GM12878 (cell line): ENCODE measurements around the gene BFSP1. TPM values are rescaled to one million over a fixed set of nuclear protein-coding genes. Genes with fewer than 3 reads are reported as not detected.

ENCODE experiments used
- ATAC-seq: fragments of 200-7000 bp; cut with Tn5 transposase; 3 replicates; pipeline ENCODE4 v1.9.1; 2020; ENCODE audit warnings: mild to moderate bottlenecking, moderate library complexity
- BruUV-seq: library from RNA; stranded (reverse); fragments of 400-500 nt; replicated peaks from 2 replicates; lab custom pipeline; 2021; lab: Mats Ljungman, UMichigan
- CTCF ChIA-PET: fragments of 300-600 bp; sonication (Branson Sonifier 250); formaldehyde crosslinking; extraction: SDS; loops from one replicate; lab custom pipeline; 2021; ENCODE audit warnings: inconsistent platforms; lab: Yijun Ruan, JAX
- POLR2A ChIA-PET: fragments of 350-600 bp; formaldehyde crosslinking; extraction: SDS; loops from one replicate; lab custom pipeline; 2021; ENCODE audit warnings: inconsistent platforms; lab: Charles Lee
- RAD21 ChIA-PET: fragments of 300-600 bp; sonication (Branson Sonifier 250); formaldehyde crosslinking; loops from one replicate; lab custom pipeline; 2023; ENCODE audit warnings: antibody characterized with exemption; ENCODE audit not compliant: unreplicated experiment; lab: Charles Lee
- SMC1A ChIA-PET: fragments of 300-600 bp; sonication (Branson Sonifier 250); formaldehyde crosslinking; loops from one replicate; lab custom pipeline; 2023; ENCODE audit not compliant: unreplicated experiment, uncharacterized antibody; lab: Charles Lee
- DNase-seq: peaks from one replicate; pipeline ENCODE4 v3.0.0-alpha.2; 2011; ENCODE audit warnings: low read depth, low spot score
- FAIRE-seq: peaks from 3 replicates; lab custom pipeline; 2011; peaks lifted over from hg19 to GRCh38; lab: Jason Lieb, UNC
- H2AFZ ChIP-seq: 2 replicates; pipeline ENCODE4 v1.6.0; 2011; ENCODE audit warnings: low read depth, low read length, control low read depth; ENCODE audit not compliant: control insufficient read depth
- H3K27ac ChIP-seq: 2 replicates; pipeline ENCODE4 v1.5.1; 2011; ENCODE audit warnings: control low read depth; ENCODE audit not compliant: control insufficient read depth, insufficient read depth
- H3K27me3 ChIP-seq, 2 experiments: replicated peaks in 1 of 2; 2 replicates each; pipeline versions ENCODE4 v1.6.0 to v1.6.1; 2011; ENCODE audit warnings: low read length in 1 of 2; ENCODE audit not compliant: control insufficient read depth in 2 of 2, insufficient read depth in 2 of 2
- H3K36me3 ChIP-seq, 2 experiments: 2 replicates each; pipeline ENCODE4 v1.5.1; 2011; ENCODE audit warnings: low read length in 1 of 2; ENCODE audit not compliant: control insufficient read depth in 2 of 2, insufficient read depth in 2 of 2
- H3K4me1 ChIP-seq: 2 replicates; pipeline ENCODE4 v1.6.1; 2011; ENCODE audit warnings: mild to moderate bottlenecking, low read length, moderate library complexity, mixed read lengths; ENCODE audit not compliant: control insufficient read depth, insufficient read depth
- H3K4me2 ChIP-seq: 2 replicates; pipeline ENCODE4 v1.6.0; 2011; ENCODE audit warnings: control low read depth; ENCODE audit not compliant: control insufficient read depth, insufficient read depth
- H3K4me3 ChIP-seq: fragments of 200-600 bp; sonication (generic); 2 replicates; pipeline ENCODE4 v1.5.1; 2016
- H3K79me2 ChIP-seq: 2 replicates; pipeline ENCODE4 v1.6.0; 2011; ENCODE audit warnings: low read length; ENCODE audit not compliant: control insufficient read depth, insufficient read depth
- H3K9ac ChIP-seq: 2 replicates; pipeline ENCODE4 v1.8.0; 2011; ENCODE audit warnings: low read length, control low read depth, mixed read lengths; ENCODE audit not compliant: control insufficient read depth, insufficient read depth
- H3K9me3 ChIP-seq: replicated peaks from 3 replicates; pipeline ENCODE4 v1.5.1; 2011; ENCODE audit warnings: mild to moderate bottlenecking, low read length; ENCODE audit not compliant: control insufficient read depth, insufficient read depth
- H4K20me1 ChIP-seq: 2 replicates; pipeline ENCODE4 v1.6.0; 2011; ENCODE audit not compliant: control insufficient read depth, insufficient read depth
- ATF2 ChIP-seq: IDR thresholded peaks from 2 replicates; pipeline ENCODE4 v1.6.1; 2012; ENCODE audit warnings: low read length, inconsistent platforms
- NR2C2 ChIP-seq: IDR thresholded peaks from 2 replicates; pipeline ENCODE4 v1.6.1; 2011; ENCODE audit warnings: borderline replicate concordance, low read depth; ENCODE audit not compliant: control insufficient read depth, insufficient read length
- POLR2AphosphoS2 ChIP-seq: IDR thresholded peaks from 2 replicates; pipeline ENCODE4 v1.6.1; 2011; ENCODE audit warnings: low read depth, mild to moderate bottlenecking, low read length, improper control_type of control experiment, moderate library complexity
- PRDM15 ChIP-seq: fragments of 450-650 bp; formaldehyde crosslinking; IDR thresholded peaks from 2 replicates; pipeline ENCODE4 v1.4.0; 2020; ENCODE audit warnings: mild to moderate bottlenecking, moderate library complexity
- RUNX3 ChIP-seq: IDR thresholded peaks from 2 replicates; pipeline ENCODE4 v1.6.1; 2012; ENCODE audit warnings: low read length, inconsistent platforms
- SIN3A ChIP-seq: IDR thresholded peaks from 2 replicates; pipeline ENCODE4 v1.6.1; 2012; ENCODE audit warnings: low read depth, low read length, improper control_type of control experiment
- SIX5 ChIP-seq: IDR thresholded peaks from 2 replicates; pipeline ENCODE4 v1.6.1; 2011; ENCODE audit warnings: mild to moderate bottlenecking, low read depth, low read length, moderate library complexity; ENCODE audit not compliant: severe bottlenecking
- STAT3 ChIP-seq: IDR thresholded peaks from 2 replicates; pipeline ENCODE4 v1.6.1; 2011; ENCODE audit warnings: low read depth, low read length, improper control_type of control experiment
- SUPT20H ChIP-seq: IDR thresholded peaks from 2 replicates; pipeline ENCODE4 v1.6.1; 2011; ENCODE audit warnings: low read depth, mild to moderate bottlenecking, low read length, moderate library complexity, borderline replicate concordance; ENCODE audit not compliant: control insufficient read depth
- ZBTB33 ChIP-seq: fragments of 450-650 bp; IDR thresholded peaks from 2 replicates; pipeline ENCODE4 v1.6.1; 2017; ENCODE audit warnings: mild to moderate bottlenecking
- ZNF24 ChIP-seq: fragments of 450-650 bp; IDR thresholded peaks from 2 replicates; pipeline ENCODE4 v1.6.1; 2017; ENCODE audit warnings: antibody characterized with exemption, mild to moderate bottlenecking
- WGBS: methylation state at CpG from one replicate; pipeline ENCODE4 v1.1.6; 2016; ENCODE audit warnings: low lambda C conversion rate; ENCODE audit not compliant: insufficient replicate concordance, insufficient coverage; ENCODE audit errors: missing lambda C conversion rate; 5-methylcytosine and 5-hydroxymethylcytosine counted together
- in situ Hi-C: fragments of 300-500 bp; cut with MboI; formaldehyde crosslinking; loops from 9 replicates; pipeline ENCODE4 v1.14.3; 2018; ENCODE audit warnings: mixed read lengths
- intact Hi-C: fragments of 100-400 bp; cut with micrococcal nuclease; formaldehyde crosslinking; loops from one replicate; pipeline ENCODE4 v1.14.2; 2022; ENCODE audit not compliant: unreplicated experiment
- polyA plus RNA-seq, 11 experiments: library from polyadenylated mRNA; depleted of rRNA in 4 of 11; unstranded in 6 of 11; stranded (reverse) in 5 of 11; fragments of >200 nt; fragmentation: Nextera tagmentation in 4 of 11; fragmentation: Illumina TruSeq in 1 of 11; extraction: Ambion mirVana in 4 of 11; extraction: Trizol in 1 of 11; gene quantifications; 1 replicate in 1 of 11; 2 replicates in 10 of 11; pipeline versions ENCODE4 v1.2.1 to v1.2.3, GENCODE V29; 2011 to 2016; ENCODE audit warnings: inconsistent platforms in 2 of 11, missing spikeins in 2 of 11, low read depth in 1 of 11
- total RNA-seq, 4 experiments: library from RNA; depleted of rRNA in 3 of 4; stranded (reverse); fragments of >200 nt in 3 of 4; fragmentation: Illumina TruSeq in 1 of 4; extraction: Trizol in 1 of 4; gene quantifications; 2 replicates each; pipeline versions ENCODE4 v1.2.1 to v1.2.3, GENCODE V29; 2013 to 2021

Gene BFSP1
- total and polyA plus RNA-seq, 10 of the 15 experiments (the other 5 are each of a cell fraction or from before 2014, with no cell fraction given): 0.06 to 0.22 (median 0.11) TPM; not detected in 3

- no peak for TF ChIP-seq ATF2
- no peak for TF ChIP-seq SIN3A
- TF ChIP-seq RUNX3: no peak
- no peak for TF ChIP-seq SUPT20H
- TF ChIP-seq ZBTB33: no peak
- TF ChIP-seq SIX5: no peak
These were observed 35.2 kb upstream of the BFSP1 start (continued) for GRCh38 chr20:17566345-17566744.

- DNase-seq (no peak), FAIRE-seq (no peak), ATAC-seq (no peak)
- no TSS peak for BruUV-seq
- Histone ChIP-seq H2AFZ (no peak overlapping the region), H3K4me1 (peaks cover 4% of the 10 kb centered on the region; the same call in 1 of the 2 replicates), H4K20me1 (no peaks in the 10 kb centered on the region), H3K36me3 (no peaks in the 10 kb centered on the region), H3K9ac (no peak overlapping the region), H3K4me3 (no peak overlapping the region), H3K4me2 (no peak overlapping the region), H3K9me3 (no peaks in the 10 kb centered on the region), H3K27me3 (no peaks in the 10 kb centered on the region; a peak in 1 of 4 replicates), H3K27ac (no peak overlapping the region), H3K79me2 (no peaks in the 10 kb centered on the region)
- CTCF ChIA-PET: interaction anchor here (0.9 kb wide), 1 partner anchor 26 kb away, joined by 3 read pairs; no protein-coding TSS in a partner anchor
- WGBS: 33% methylated on average over 4 of the region's 4 CpGs
- POLR2A ChIA-PET: interaction anchor here (0.7 kb wide), 1 partner anchor 9 kb away, joined by 6 read pairs; no protein-coding TSS in a partner anchor
- SMC1A ChIA-PET: no interaction called here
- intact Hi-C loops: no loop called here
- TF ChIP-seq ZNF24 (no peak), PRDM15 (no peak), NR2C2 (no peak), POLR2AphosphoS2 (no peak), RUNX3 (no peak), STAT3 (no peak)
- RAD21 ChIA-PET: no interaction called here
- in situ Hi-C loops: no loop called here
These were observed 34.1 kb upstream of the BFSP1 start for GRCh38 chr20:17565169-17565845.
